Subcutaneous abdominal adipose tissue (tissue), 5 donors: ENCODE measurements around the gene IL9R.
"Not testable (repeated sequence)": the region's sequence is repeated elsewhere in the genome, so short reads cannot be mapped to it uniquely, and the experiment has no call there.

ENCODE experiments used
- H3K27ac ChIP-seq: one replicate; pipeline ENCODE4 v1.7.0; 2013; ENCODE audit warnings: low read depth, mild to moderate bottlenecking, inconsistent platforms, low read length, moderate library complexity
- H3K27me3 ChIP-seq, 5 donors: one replicate each; pipeline ENCODE4 v1.7.0; 2013; ENCODE audit warnings: low read length in 5 of 5, inconsistent platforms in 1 of 5; ENCODE audit not compliant: control insufficient read depth in 5 of 5, insufficient read depth in 4 of 5
- H3K36me3 ChIP-seq, 5 donors: one replicate each; pipeline ENCODE4 v1.7.0; 2013; ENCODE audit warnings: low read length in 5 of 5; ENCODE audit not compliant: control insufficient read depth in 5 of 5, insufficient read depth in 5 of 5
- H3K4me1 ChIP-seq, 5 donors: one replicate each; pipeline ENCODE4 v1.7.0; 2013; ENCODE audit warnings: low read length in 5 of 5, mild to moderate bottlenecking in 3 of 5, moderate library complexity in 1 of 5; ENCODE audit not compliant: control insufficient read depth in 5 of 5, insufficient read depth in 5 of 5
- H3K4me3 ChIP-seq, 5 donors: one replicate each; pipeline ENCODE4 v1.7.0; 2013; ENCODE audit warnings: low read length in 5 of 5, low read depth in 1 of 5
- H3K9ac ChIP-seq, 5 donors: one replicate each; pipeline ENCODE4 v1.7.0; 2013; ENCODE audit warnings: low read length in 5 of 5, mild to moderate bottlenecking in 4 of 5, moderate library complexity in 3 of 5
- H3K9me3 ChIP-seq, 5 donors: one replicate each; pipeline ENCODE4 v1.7.0; 2013; ENCODE audit warnings: low read length in 5 of 5; ENCODE audit not compliant: control insufficient read depth in 5 of 5
- donor health status: healthy.
- donor health status: healthy.
- donor health status: healthy.
- donor health status: healthy.
- donor health status: healthy.

The IL9R gene

DNA sequence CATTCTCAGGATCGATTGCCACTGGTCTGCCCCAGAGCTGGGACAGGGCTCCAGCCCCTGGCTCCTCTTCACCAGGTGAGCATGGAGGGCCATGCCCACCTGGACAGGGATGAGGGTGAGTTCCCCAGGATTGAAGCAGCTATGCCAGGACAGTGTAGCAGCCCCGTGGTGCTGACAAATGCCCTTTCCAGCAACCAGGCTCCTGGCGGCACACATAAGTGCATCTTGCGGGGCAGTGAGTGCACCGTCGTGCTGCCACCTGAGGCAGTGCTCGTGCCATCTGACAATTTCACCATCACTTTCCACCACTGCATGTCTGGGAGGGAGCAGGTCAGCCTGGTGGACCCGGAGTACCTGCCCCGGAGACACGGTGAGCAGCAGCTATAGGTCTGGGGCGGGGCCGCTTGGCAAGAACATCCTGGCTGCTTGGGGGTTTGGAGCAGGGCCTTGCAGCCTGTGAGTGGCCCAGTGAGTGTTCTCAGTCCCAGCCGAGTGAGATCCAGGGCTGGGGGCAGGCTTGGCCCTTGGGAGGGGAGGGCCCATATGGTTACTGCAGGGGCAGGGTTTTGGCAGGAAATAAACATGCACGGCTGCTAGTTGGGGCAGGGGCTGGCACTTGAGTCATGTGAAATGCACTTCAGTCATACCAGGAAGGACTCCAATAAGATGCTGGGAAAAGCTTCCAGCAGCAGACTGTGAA is 6.1 kb downstream of the IL9R start:
- Histone ChIP-seq H3K36me3 (no peaks in the 10 kb centered on the region), H3K9ac (no peak overlapping the region), H3K4me1 (peaks cover 0 to 12% (median 3%) of the 10 kb centered on the region in 5 donors), H3K9me3 (no peaks in the 10 kb centered on the region), H3K27ac (no peak overlapping the region), H3K4me3 (no peak overlapping the region), H3K27me3 (peaks cover 0 to 7% (median 2%) of the 10 kb centered on the region in 5 donors)

DNA sequence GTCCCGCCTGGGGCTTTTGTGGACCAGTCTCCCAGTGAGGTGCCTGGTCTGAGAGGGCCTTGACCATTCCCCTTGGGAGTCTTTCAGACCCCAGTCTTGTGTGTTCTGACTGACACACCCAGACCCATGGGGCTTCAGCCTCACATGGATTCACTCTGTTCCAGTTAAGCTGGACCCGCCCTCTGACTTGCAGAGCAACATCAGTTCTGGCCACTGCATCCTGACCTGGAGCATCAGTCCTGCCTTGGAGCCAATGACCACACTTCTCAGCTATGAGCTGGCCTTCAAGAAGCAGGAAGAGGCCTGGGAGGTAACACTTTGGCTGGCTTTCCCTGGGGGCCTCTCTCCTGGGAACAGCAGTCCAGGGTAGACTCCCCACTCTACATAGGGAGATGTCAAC is 6.8 kb downstream of the IL9R start:
- Histone ChIP-seq H3K4me3 (no peak overlapping the region), H3K27ac (no peak overlapping the region), H3K4me1 (peaks cover 0 to 12% (median under 1%) of the 10 kb centered on the region in 5 donors), H3K27me3 (peaks cover 0 to 3% (median 2%) of the 10 kb centered on the region in 5 donors), H3K9ac (no peak overlapping the region), H3K36me3 (no peaks in the 10 kb centered on the region), H3K9me3 (no peaks in the 10 kb centered on the region)

DNA sequence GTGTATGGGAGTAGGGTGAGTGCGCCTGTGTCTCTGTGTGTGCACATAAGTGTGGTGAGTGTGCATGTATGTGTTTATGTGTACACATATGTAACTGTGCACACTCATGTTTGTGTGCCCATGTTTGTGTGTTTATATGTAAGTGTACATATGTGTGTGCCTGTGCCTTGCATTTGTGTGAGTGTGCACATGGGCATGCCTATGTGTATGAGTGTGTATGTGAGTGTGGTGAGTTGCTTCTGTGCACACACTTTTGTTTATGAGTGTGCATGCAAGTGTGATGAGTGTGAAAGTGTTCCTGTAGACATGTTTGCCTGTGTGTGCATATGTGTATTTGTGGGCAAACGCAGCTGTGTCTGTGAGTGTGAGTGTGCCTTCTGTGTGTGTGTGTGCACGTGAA is 7.2 kb downstream of the IL9R start:
- Histone ChIP-seq H3K9me3 (no peaks in the 10 kb centered on the region), H3K27me3 (peaks cover 0 to 3% (median 0%) of the 10 kb centered on the region in 5 donors), H3K4me1 (peaks cover 0 to 12% (median 0%) of the 10 kb centered on the region in 5 donors), H3K9ac (no peak overlapping the region), H3K36me3 (no peaks in the 10 kb centered on the region), H3K4me3 (no peak overlapping the region), H3K27ac (no peak overlapping the region)

DNA sequence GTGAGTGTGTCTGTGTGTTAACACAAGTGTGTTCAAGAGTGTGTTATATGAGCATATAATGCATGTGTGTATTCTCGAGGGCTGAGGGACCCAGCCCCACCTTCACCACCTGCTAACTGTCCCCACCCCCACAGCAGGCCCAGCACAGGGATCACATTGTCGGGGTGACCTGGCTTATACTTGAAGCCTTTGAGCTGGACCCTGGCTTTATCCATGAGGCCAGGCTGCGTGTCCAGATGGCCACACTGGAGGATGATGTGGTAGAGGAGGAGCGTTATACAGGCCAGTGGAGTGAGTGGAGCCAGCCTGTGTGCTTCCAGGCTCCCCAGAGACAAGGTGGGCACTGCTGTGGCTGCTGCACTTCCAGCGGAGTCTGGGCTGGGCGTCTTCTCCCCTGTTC is 7.6 kb downstream of the IL9R start:
- Histone ChIP-seq H3K4me3 (no peak overlapping the region), H3K9me3 (no peaks in the 10 kb centered on the region), H3K9ac (no peak overlapping the region), H3K27me3 (peaks cover 0 to 3% (median 0%) of the 10 kb centered on the region in 5 donors), H3K4me1 (peaks cover 0 to 12% (median 0%) of the 10 kb centered on the region in 5 donors), H3K27ac (no peak overlapping the region), H3K36me3 (no peaks in the 10 kb centered on the region)

DNA sequence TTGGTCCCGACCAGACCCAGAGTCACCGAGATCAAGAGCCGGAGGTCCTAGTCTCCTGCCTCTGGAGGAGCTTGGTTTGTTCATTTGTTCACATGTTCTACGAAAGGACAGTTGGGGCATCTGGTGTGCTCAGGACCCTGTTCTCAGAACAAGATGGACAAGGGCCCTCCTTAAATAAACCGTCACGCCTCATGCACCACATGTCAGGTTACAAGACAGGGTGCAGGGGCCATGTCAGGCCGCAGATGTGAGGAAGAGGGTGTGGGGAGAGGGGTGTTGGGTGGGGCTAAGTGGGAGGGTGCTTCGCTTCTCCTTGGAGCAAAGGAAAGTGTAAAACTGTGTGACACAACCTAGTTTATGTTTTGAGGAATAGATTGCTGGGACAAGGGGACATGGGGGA is 9.0 kb downstream of the IL9R start:
- not testable (repeated sequence) for H3K27ac ChIP-seq, H3K27me3 ChIP-seq, H3K9ac ChIP-seq, H3K9me3 ChIP-seq, H3K4me3 ChIP-seq, H3K36me3 ChIP-seq, H3K4me1 ChIP-seq

DNA sequence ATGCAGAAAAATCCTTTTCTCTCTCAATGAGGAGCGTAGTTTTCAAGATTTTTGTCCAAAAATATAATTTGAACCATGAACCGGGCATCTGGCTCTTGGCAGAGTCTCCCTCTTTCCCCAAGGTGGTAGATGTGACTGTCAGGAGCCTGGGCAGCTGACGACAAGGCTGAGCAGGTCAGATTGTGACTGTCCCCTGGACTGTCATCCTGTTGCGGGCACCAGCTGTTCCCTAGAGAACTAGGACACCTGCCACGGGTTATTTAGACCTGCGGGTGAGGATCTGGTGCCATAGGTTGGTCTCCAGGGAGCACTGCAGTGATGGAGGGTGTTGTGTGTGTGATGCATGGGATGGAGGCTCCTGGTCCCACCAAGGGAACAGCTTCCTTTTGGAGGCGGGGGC is 10.9 kb downstream of the IL9R start:
- not testable (repeated sequence) for H3K9ac ChIP-seq, H3K4me3 ChIP-seq, H3K36me3 ChIP-seq, H3K27me3 ChIP-seq, H3K4me1 ChIP-seq, H3K27ac ChIP-seq, H3K9me3 ChIP-seq

DNA sequence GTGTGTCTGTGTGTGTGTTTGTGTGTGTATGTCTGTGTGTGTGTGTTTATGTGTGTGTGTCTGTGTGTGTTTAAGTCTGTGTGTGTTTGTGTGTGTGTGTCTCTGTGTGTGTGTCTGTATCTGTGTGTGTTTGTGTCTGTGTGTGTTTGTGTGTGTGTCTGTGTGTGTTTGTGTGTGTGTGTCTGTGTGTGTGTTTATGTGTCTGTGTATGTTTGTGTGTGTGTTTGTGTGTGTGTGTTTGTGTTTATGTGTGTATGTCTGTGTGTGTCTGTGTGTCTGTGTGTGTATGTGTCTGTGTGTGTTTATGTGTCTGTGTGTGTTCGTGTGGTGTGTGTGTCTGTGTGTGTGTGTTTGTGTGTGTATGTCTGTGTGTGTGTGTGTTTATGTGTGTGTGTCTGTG is 11.4 kb downstream of the IL9R start:
- no peak overlapping the region for H3K27ac ChIP-seq
- H3K27me3 ChIP-seq: no peaks in the 10 kb centered on the region
- no peak overlapping the region for H3K9ac ChIP-seq
- H3K4me3 ChIP-seq: no peak overlapping the region
- H3K4me1 ChIP-seq: no peaks in the 10 kb centered on the region
- H3K9me3 ChIP-seq: no peaks in the 10 kb centered on the region
- H3K36me3 ChIP-seq: no peaks in the 10 kb centered on the region

DNA sequence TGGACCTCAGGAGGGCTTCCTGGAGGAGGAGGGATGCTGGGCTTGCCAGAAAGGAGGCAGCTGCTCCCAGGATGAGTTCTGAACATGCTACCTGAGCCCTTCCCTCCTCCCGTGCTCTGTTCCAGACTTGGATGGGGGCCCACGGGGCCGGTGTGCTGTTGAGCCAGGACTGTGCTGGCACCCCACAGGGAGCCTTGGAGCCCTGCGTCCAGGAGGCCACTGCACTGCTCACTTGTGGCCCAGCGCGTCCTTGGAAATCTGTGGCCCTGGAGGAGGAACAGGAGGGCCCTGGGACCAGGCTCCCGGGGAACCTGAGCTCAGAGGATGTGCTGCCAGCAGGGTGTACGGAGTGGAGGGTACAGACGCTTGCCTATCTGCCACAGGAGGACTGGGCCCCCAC is 12.2 kb downstream of the IL9R start:
- not testable (repeated sequence) for H3K27me3 ChIP-seq, H3K36me3 ChIP-seq, H3K4me3 ChIP-seq, H3K27ac ChIP-seq, H3K4me1 ChIP-seq, H3K9me3 ChIP-seq, H3K9ac ChIP-seq

DNA sequence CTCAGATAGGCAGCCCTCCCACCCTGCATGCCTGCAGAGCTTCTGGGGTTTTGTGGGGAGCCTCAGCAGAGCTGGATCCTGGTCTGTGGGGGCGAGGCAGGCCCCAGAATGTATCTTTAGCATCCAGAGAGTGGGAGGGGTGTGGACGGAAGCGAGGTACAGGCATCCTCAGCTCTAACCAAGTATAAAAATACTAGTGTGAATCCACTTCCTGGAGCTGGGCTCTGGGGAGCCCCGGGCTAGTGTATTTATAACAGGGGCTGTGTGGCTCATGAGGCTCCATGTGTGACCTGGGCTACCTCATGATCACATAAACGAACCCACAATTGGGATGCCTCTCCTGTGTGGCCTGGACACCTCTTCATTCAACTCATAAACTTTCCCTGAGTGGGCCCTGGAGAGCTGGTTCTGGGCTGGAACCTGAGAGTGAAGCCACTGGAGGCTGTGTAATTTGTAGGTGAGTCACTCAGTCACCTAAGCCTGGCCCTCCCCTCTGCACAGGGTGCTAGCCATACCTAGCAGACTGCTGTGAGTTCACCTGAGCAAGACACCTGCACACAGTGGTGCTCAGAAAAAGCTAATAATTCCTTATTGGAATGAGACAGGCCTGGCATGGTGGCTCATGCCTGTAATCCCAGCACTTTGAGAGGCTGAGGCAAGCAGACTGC is 15.9 kb downstream of the IL9R start:
- not testable (repeated sequence) for H3K9ac ChIP-seq, H3K36me3 ChIP-seq, H3K27me3 ChIP-seq, H3K4me1 ChIP-seq, H3K27ac ChIP-seq, H3K9me3 ChIP-seq, H3K4me3 ChIP-seq

DNA sequence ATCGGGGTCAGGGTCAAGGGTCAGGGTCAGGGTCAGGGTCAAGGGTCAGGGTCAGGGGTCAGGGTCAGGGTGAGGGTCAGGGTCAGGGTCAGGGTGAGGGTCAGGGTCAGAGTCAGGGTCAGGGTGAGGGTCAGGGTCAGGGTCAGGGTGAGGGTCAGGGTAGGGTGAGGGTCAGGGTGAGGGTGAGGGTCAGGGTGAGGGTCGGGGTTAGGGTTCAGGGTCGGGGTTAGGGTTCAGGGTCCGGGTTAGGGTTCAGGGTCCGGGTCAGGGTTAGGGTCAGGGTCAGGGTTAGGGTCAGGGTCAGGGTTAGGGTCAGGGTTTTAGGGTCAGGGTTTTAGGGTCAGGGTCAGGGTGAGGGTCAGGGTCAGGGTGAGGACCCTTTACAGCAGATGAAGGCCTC is 22.4 kb downstream of the IL9R start:
- not testable (repeated sequence) for H3K9ac ChIP-seq, H3K9me3 ChIP-seq, H3K36me3 ChIP-seq, H3K27me3 ChIP-seq, H3K4me3 ChIP-seq, H3K27ac ChIP-seq, H3K4me1 ChIP-seq
